NCI-H69 (cell line): ENCODE results near the gene ZMYND10.
A peak's percentile ranks its signal among the peaks of the same experiment; 100 is the strongest.

Experiments used
- DNase-seq: peaks from one replicate; lab custom pipeline; 2025; lab: John Stamatoyannopoulos, UW

Gene ZMYND10

GRCh38 chr3:50370594-50370993, 25.1 kb upstream of the ZMYND10 start:
- DNase-seq, result peak; percentile 72

GRCh38 chr3:50369012-50369670, 23.6 kb upstream of the ZMYND10 start:
- no peak for DNase-seq

GRCh38 chr3:50365842-50366220, 20.3 kb upstream of the ZMYND10 start:
- DNase-seq, result no peak

GRCh38 chr3:50365080-50365841, 19.7 kb upstream of the ZMYND10 start:
- DNase-seq, result peak; percentile 90

GRCh38 chr3:50364573-50365079, 19.1 kb upstream of the ZMYND10 start:
- DNase-seq, result no peak

GRCh38 chr3:50359760-50360110, 14.2 kb upstream of the ZMYND10 start:
- DNase-seq, result no peak

GRCh38 chr3:50358911-50359759, 13.6 kb upstream of the ZMYND10 start, which contains the start of gene TMEM115:
Gene TMEM115, minus strand, starts transcription at chr3:50359521. Its CDS starts 458 bp downstream, at chr3:50359063.
- peak; percentile 97 for DNase-seq

GRCh38 chr3:50358355-50358910, 12.9 kb upstream of the ZMYND10 start:
- DNase-seq, result peak; percentile 24

GRCh38 chr3:50357481-50357880, 11.9 kb upstream of the ZMYND10 start:
- DNase-seq, result no peak

- DNase-seq, result peak; percentile 41
Measured at GRCh38 chr3:50356553-50356952, 11.0 kb upstream of the ZMYND10 start.

- peak; percentile 7 for DNase-seq
Measured at GRCh38 chr3:50355829-50356552, 10.5 kb upstream of the ZMYND10 start.

- DNase-seq, result no peak
Measured at GRCh38 chr3:50354850-50355249, 9.3 kb upstream of the ZMYND10 start.

- DNase-seq, result no peak
Measured at GRCh38 chr3:50354186-50354764, 8.7 kb upstream of the ZMYND10 start.

- no peak for DNase-seq
Measured at GRCh38 chr3:50353245-50354004, 7.9 kb upstream of the ZMYND10 start.

- peak; percentile 4 for DNase-seq
Measured at GRCh38 chr3:50352781-50353180, 7.2 kb upstream of the ZMYND10 start.

GRCh38 chr3:50351323-50351697, 5.8 kb upstream of the ZMYND10 start:
- no peak for DNase-seq

GRCh38 chr3:50350527-50351322, 5.2 kb upstream of the ZMYND10 start, which contains the start of the genes CYB561D2 and NPRL2:
Gene CYB561D2, plus strand, starts transcription at chr3:50350862. Its CDS starts 572 bp downstream, at chr3:50351434.
Gene NPRL2, minus strand, starts transcription at chr3:50350775. Its CDS starts 123 bp downstream, at chr3:50350652.
- DNase-seq, result peak; percentile 94

- DNase-seq, result no peak
Measured at GRCh38 chr3:50350213-50350526, 4.6 kb upstream of the ZMYND10 start.

GRCh38 chr3:50347187-50347813, 1.8 kb upstream of the ZMYND10 start:
- DNase-seq, result peak; percentile 71
